GM21423 (cell line): ENCODE measurements around the gene UBTF.
A peak's percentile ranks its signal among the peaks of the same experiment; 100 is the strongest.
"Not testable (repeated sequence)": the region's sequence is repeated elsewhere in the genome, so short reads cannot be mapped to it uniquely, and the experiment has no call there.

Experiments
- ATAC-seq: cut with Tn5 transposase; IDR thresholded peaks from one replicate; pipeline ENCODE4 v1.9.1; 2021; ENCODE audit warnings: mild to moderate bottlenecking, moderate library complexity; ENCODE audit not compliant: unreplicated experiment

The UBTF gene

GRCh38 chr17:44247440-44247841 lies 28.0 kb upstream of the UBTF start:
- ATAC-seq = no peak

DNA sequence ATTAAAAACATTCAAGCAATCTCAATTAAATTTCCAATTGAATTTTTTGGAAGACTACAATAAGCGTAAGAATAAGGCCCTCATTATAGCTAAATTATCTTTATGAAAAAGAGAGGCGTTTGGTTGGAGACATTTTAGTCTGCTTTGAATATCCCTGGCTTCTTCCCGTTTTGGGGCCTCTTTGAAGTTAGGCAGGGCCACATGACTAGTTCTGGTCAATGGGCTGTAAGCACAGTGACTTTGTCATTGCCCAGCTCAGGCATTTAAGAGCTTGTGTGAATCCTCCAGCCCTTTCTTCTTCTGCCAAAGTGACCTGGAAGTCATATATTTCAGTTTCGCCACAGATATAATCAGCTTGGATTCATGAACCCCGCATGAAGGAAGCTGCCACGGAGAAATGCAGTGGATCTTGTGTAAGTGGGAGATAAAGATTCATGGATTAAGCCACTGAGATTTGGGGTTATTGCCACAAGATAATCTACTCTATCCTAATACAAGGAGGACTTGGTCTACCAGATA lies 21.7 kb upstream of the UBTF start:
- ATAC-seq = no peak

DNA sequence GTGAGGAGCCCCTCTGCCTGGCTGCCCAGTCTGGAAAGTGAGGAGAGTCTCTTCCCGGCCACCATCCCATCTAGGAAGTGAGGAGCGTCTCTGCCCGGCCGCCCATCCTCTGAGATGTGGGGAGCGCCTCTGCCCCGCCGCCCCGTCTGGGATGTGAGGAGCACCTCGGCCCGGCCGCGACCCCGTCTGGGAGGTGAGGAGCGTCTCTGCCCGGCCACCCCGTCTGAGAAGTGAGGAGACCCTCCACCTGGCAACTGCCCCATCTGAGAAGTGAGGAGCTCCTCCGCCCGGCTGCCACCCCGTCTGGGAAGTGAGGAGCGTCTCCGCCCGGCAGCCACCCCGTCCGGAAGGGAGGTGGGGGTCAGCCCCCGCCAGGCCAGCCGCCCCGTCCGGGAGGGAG lies 18.4 kb upstream of the UBTF start:
- not testable (repeated sequence) for ATAC-seq

DNA sequence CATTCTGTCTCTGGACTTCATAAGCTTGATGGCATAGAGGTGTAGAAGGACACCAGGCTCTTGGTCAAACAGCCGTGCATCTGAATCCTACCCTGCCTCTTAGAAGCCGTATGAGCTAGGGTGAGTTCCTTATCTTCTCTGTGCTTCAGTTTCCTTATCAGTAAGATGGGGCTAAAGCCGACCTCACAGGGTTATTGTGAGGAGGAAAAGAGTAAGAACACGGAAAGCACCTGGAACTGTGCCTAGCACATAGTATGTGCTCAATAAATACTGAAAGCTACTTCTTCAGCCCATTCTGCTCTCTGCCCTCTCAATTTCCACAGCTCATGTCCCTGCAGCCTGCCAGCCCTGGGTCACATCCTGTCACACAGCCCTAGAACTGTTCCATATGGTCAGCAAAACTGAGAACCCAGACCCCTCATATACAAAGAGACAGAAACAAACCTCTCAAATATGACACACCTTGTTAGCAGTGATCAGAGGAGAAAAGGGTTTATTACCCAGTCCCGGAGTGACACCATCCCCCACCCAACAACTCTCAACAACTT lies 17.0 kb upstream of the UBTF start:
- no peak for ATAC-seq

- no peak for ATAC-seq
Observed at GRCh38 chr17:44235583-44235936, 16.1 kb upstream of the UBTF start.

GRCh38 chr17:44233582-44233981 lies 14.1 kb upstream of the UBTF start:
- no peak for ATAC-seq

- ATAC-seq = no peak
Observed at GRCh38 chr17:44232061-44232460, 12.6 kb upstream of the UBTF start.

- no peak for ATAC-seq
Observed at GRCh38 chr17:44230140-44230539, 10.7 kb upstream of the UBTF start.

DNA sequence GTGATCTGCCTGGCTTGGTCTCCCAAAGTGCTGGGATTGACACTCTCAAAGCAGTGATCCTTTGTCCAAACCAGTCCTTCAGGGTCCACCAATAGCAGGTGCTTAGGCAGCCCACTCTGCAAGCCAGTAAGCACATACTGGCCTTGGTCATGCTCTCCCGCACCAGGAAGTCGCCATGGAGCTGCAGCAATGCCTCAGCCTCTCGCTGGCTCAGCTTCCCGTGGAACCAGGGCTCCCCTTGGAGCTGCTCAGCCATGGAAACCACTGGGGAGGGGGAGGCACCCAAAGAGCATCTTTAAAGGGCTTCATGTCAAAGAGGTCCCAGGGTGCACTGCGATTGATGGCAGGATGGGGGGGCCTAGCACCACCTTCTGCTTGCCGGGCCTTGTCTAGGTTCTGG lies 9.6 kb upstream of the UBTF start:
- ATAC-seq = no peak

DNA sequence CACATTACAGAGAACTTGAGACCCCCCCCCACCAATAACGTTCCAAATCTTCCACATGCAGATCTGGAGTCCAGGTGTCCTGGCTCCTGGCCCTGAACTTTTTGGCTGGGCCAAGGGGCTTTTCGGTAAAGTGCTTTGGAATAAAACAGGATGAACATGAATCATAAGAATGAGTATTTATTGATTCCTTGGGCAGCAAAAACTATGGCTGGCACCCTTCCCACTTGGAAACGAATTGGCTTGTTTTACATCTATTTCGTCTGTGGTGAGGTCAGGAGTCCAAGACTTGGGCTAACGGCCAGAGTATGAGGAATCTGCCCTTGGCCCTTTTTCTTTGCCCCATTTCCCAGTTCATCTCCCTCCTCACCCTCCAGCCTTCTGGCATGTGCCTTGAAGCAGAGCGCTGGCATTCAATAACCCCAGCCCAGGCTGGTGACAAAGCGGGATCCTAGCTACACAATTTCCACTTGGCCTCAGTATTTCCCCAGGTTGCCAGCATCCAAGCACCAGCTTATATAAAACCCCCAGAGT lies 4.1 kb upstream of the UBTF start:
- no peak for ATAC-seq

DNA sequence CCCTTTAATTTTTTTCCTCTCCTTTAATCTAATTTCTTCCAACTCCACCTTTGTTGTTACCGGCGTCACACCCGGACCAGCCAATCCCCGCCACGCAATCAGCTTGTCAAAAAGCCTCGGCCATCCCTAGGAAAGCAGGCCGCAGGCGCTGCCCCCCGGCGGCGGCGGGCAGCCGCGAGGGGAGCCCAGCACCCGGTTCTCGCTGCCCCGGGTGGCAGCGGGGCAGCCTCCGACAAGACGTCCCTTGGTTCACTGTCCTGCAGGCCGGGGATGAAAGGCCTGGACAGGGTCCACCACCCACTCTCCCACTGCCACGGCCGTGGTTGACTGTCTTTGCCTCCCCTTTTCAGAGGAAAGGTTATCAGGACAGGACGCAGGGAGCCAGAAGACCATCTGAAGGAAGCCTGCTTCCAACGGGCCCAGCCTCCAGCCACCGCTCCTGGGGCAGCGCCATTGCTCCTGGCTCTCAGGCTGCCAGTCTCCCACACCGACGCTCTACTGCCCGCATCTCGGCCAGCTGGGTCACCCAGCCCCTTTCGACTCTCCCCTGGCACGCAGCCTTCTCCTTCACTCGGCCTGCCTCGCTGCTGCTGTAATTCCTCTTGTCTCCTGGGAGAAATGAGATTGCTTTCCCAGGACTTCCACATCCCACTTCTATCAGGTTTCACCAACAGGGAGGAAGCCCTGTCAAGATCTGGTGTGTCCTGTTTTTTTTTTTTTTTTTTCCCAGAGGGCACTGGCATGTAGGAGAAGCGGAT lies 2.8 kb upstream of the UBTF start:
- ATAC-seq = no peak

GRCh38 chr17:44221862-44222111 lies 2.3 kb upstream of the UBTF start:
- no peak for ATAC-seq

GRCh38 chr17:44221084-44221861 lies 1.8 kb upstream of the UBTF start:
- ATAC-seq = no peak

GRCh38 chr17:44220213-44221083 lies 973 bp upstream of the UBTF start:
- ATAC-seq = no peak

- peak; percentile 34 for ATAC-seq
Observed at GRCh38 chr17:44219108-44219615, 313 bp downstream of the UBTF start.

DNA sequence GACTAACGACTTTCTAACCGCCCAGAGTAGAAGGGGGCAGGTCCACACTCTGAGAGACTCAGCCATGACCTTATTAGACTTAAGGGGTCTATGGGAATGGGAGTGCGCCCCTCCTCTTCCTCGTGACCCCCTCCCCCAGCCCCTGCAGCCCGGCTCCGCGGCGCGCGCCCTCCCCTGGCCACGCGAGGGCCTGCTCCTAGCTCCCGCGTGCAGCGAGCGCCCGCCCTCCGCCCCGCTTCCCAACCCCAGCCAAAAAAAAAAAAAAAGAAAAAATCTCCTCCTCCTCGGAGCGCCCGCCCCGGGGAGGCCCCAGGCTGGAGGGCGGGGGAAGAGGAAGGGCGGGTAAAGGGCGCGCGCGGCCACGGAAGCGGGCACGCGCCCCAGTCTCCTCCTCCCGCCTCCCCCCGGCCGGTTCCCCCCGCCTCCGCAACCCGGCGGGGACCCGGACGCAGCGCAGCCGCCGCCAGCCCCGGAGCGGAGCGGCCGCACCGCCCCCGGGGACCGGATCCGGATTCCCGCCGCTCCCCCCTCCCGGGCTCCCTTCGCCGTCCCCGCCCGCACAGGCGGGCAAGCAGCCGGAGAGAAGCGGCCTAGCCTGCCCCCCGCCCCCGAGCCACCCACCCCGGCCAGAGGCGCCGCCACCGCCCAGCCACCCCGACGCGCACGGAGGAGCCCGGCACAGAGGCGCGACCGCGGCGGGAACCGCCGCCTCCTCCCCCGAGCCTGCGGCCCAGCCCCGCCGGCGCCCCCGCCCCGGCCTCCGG lies 949 bp downstream of the UBTF start:
- ATAC-seq = peak; percentile 30

DNA sequence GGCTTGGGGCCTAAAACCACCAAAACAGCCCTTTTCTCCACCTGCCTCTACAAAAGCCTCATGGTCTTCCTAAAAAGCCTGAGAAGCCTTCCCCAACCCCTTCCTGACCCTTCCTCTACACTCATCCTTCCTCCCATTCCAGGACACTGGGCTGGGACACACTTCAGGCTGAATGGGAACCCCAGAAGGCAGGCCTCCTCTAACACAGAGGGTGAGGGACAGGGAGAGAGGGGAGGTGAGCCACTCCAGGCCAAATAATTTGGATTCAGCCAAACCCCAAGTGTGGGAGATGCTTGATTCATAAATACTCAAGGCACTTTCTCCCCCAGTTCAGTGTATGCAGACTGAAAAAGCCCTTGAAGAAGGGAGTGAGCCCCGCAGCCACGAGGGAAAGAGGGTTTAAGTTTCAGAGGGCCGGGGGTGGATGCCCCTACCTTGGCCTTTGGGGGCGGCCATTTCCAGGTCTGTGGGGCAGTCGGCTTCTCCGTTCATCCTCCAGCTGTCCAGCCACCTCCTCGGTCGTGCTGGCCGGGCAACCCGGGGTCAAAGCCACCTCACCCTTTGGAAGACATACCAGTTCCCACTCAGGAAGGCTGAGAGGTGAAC lies 1.6 kb downstream of the UBTF start:
- peak; percentile 1 for ATAC-seq

- ATAC-seq = no peak
Observed at GRCh38 chr17:44216694-44217093, 2.8 kb downstream of the UBTF start.

GRCh38 chr17:44216173-44216572 lies 3.3 kb downstream of the UBTF start:
- no peak for ATAC-seq

DNA sequence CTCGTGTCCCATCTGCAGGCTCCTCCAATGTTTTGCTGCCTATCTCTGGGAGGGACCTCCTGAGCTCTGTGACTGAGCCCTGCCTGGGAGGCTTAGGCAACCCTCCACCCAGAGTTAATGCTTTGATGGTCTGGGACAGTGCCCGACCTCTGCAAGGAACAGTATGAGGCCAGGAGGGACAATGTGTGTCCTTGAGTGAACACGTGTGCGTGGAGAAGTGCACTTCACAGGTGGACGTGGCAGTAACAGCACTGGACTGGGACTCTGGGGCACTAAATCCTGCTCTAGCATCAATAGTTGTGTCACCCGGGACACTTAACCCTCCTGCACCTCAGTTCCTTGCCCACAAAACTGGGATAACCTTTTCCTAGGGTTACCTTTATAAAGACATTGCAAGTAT lies 4.6 kb downstream of the UBTF start:
- no peak for ATAC-seq
